ENCODE results near the gene RAP1A.

The RAP1A gene

GRCh38 chr1:111734426-111734825 lies 114.8 kb downstream of the RAP1A start:
- no peak for TF ChIP-seq CTCF (IDR thresholded peaks at IDR 0.05; ENCODE audit: control insufficient read depth, extremely low read depth, insufficient read depth)
- DNase-seq (ENCODE audit: low read depth), result no peak

GRCh38 chr1:111734856-111735255 lies 115.3 kb downstream of the RAP1A start:
- no peak for DNase-seq (ENCODE audit: low read depth)
- no peak overlapping the region for H3K4me3 ChIP-seq (ENCODE audit: low read depth, low read length)
- no peak for TF ChIP-seq CTCF (IDR thresholded peaks at IDR 0.05; ENCODE audit: control insufficient read depth, extremely low read depth, insufficient read depth)

More at GRCh38 chr1:111734426-111734825, 114.8 kb downstream of the RAP1A start:
- no peak overlapping the region for H3K4me3 ChIP-seq (ENCODE audit: low read depth, low read length)

GRCh38 chr1:111735321-111735720 lies 115.7 kb downstream of the RAP1A start:
- DNase-seq (ENCODE audit: low read depth), result no peak
- H3K4me3 ChIP-seq (ENCODE audit: low read depth, low read length), result no peak overlapping the region
- TF ChIP-seq CTCF (IDR thresholded peaks at IDR 0.05; ENCODE audit: control insufficient read depth, extremely low read depth, insufficient read depth), result no peak

- no peak for DNase-seq (ENCODE audit: low read depth)
- no peak for TF ChIP-seq CTCF (IDR thresholded peaks at IDR 0.05; ENCODE audit: control insufficient read depth, extremely low read depth, insufficient read depth)
- no peak overlapping the region for H3K4me3 ChIP-seq (ENCODE audit: low read depth, low read length)
Observed at GRCh38 chr1:111735858-111736544, 116.4 kb downstream of the RAP1A start.

- H3K4me3 ChIP-seq (ENCODE audit: low read depth, low read length), result no peak overlapping the region
- no peak for DNase-seq (ENCODE audit: low read depth)
Observed at GRCh38 chr1:111736548-111737215, 117.1 kb downstream of the RAP1A start.

More at GRCh38 chr1:111736548-111737215, 117.1 kb downstream of the RAP1A start:
- no peak for TF ChIP-seq CTCF (IDR thresholded peaks at IDR 0.05; ENCODE audit: control insufficient read depth, extremely low read depth, insufficient read depth)
